OCI-LY1 (cell line): ENCODE measurements around the gene HPS1.

ENCODE experiments used
- H2AFZ ChIP-seq: fragments of 200-600 bp; sonication (generic), shearing (Covaris generic); 2 replicates; pipeline ENCODE4 v1.6.0; 2014; ENCODE audit warnings: antibody characterized with exemption, mild to moderate bottlenecking, low read length
- H3F3A ChIP-seq: fragments of 200-600 bp; sonication (generic), shearing (Covaris generic); 2 replicates; pipeline ENCODE4 v1.6.0; 2014; ENCODE audit warnings: mild to moderate bottlenecking, antibody characterized with exemption, low read length, moderate library complexity; ENCODE audit not compliant: insufficient read depth
- H3K27ac ChIP-seq: fragments of 200-600 bp; sonication (generic); 2 replicates; pipeline ENCODE4 v1.5.1; 2014; ENCODE audit warnings: low read length, mixed run types, mild to moderate bottlenecking, low read depth; ENCODE audit not compliant: poor library complexity, severe bottlenecking
- H3K27me3 ChIP-seq: fragments of 200-600 bp; sonication (generic); 2 replicates; pipeline ENCODE4 v1.6.0; 2014; ENCODE audit warnings: antibody characterized with exemption, mild to moderate bottlenecking, low read length, moderate library complexity; ENCODE audit not compliant: insufficient read depth
- H3K36me3 ChIP-seq: fragments of 200-600 bp; sonication (generic); 2 replicates; pipeline ENCODE4 v1.6.1; 2014; ENCODE audit warnings: mild to moderate bottlenecking, antibody characterized with exemption, low read length, moderate library complexity, mixed read lengths; ENCODE audit not compliant: insufficient read depth
- H3K4me1 ChIP-seq: fragments of 200-600 bp; sonication (generic); 2 replicates; pipeline ENCODE4 v1.5.1; 2014; ENCODE audit warnings: mild to moderate bottlenecking, low read length, moderate library complexity; ENCODE audit not compliant: insufficient read depth, severe bottlenecking
- H3K4me2 ChIP-seq: fragments of 200-600 bp; sonication (generic), shearing (Covaris generic); 2 replicates; pipeline ENCODE4 v1.6.1; 2014; ENCODE audit warnings: low read length
- H3K4me3 ChIP-seq: fragments of 200-600 bp; sonication (generic); 2 replicates; pipeline ENCODE4 v1.5.1; 2014; ENCODE audit warnings: low read length, low read depth, mild to moderate bottlenecking, mixed read lengths; ENCODE audit not compliant: poor library complexity, severe bottlenecking
- H3K79me2 ChIP-seq: fragments of 200-600 bp; shearing (Covaris generic); 2 replicates; pipeline ENCODE4 v1.6.1; 2016; ENCODE audit warnings: mixed run types, low read length, mixed read lengths; ENCODE audit not compliant: insufficient read depth
- H3K9ac ChIP-seq: fragments of 200-600 bp; sonication (generic), shearing (Covaris generic); 2 replicates; pipeline ENCODE4 v1.6.1; 2014; ENCODE audit warnings: mild to moderate bottlenecking, low read length, mixed read lengths
- H3K9me2 ChIP-seq: fragments of 200-600 bp; sonication (generic), shearing (Covaris generic); 2 replicates; pipeline ENCODE4 v1.6.1; 2014; ENCODE audit warnings: low read depth, mild to moderate bottlenecking, low read length, mixed read lengths
- H3K9me3 ChIP-seq: fragments of 200-600 bp; shearing (Covaris generic); 2 replicates; pipeline ENCODE4 v1.6.1; 2014; ENCODE audit warnings: low read length, mixed read lengths
- H4K20me1 ChIP-seq: fragments of 200-600 bp; sonication (generic), shearing (Covaris generic); 2 replicates; pipeline ENCODE4 v1.6.0; 2016; ENCODE audit warnings: mild to moderate bottlenecking, low read length; ENCODE audit not compliant: insufficient read depth
- EZH2 ChIP-seq: fragments of 200-600 bp; sonication (generic), shearing (Covaris generic); IDR thresholded peaks from 2 replicates; pipeline ENCODE4 v1.8.0; 2017; ENCODE audit warnings: borderline replicate concordance, mixed run types, mild to moderate bottlenecking, antibody characterized with exemption, low read length, moderate library complexity, mixed read lengths
- TF ChIP-seq, protein P1 (sequence below): fragments of 200-600 bp; sonication (generic), shearing (Covaris generic); IDR thresholded peaks from 2 replicates; pipeline ENCODE4 v1.5.1; 2017; ENCODE audit warnings: mild to moderate bottlenecking, antibody characterized with exemption, low read length, moderate library complexity, mixed read lengths

Gene HPS1

DNA sequence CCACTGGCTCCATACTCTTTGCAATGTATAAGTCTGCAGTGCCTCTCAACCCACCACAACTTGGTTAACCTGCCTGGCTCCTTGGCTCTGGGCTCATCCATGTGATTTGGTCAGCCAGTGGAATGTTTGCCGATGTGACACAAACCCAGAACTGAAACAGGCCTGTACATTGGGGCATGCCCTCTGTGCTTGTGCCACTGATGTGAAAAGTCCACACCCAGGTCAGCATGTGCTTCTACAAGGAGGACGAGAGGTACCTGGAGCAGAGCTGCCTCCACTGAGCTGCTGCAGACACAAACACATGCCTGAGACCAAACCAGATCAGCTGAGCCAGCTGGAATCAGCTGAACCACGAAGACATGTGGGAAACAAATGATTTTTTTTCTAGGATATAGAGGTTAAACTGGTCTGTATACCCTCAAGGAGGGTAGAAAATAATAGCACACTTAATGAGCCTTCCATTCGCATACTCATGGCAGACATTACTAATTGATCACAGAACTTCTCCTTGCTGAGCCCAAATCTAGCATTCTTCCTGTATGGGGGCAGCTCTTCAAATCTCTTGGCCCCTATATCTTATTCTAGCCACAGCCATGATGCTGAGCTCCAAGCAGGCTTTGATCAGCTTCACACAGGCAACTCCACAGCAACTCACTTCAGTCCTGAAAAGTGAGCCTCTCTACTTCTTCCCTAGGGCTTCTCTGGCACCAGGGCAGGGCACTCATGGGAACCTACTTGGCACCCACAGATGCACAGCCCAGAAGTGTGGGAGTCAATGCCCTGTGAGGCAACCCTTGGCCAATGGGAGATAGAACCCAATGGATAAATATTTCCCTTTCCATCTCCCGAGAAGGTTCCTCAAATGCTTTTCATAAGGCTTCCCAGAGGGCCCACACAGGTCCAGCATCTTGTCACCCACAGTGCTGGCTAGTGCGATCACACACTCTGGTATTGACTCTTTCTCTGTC, 50.4 kb downstream of the HPS1 start:
- Histone ChIP-seq H3K4me2 (no peak overlapping the region), H3K9me2 (no peaks in the 10 kb centered on the region), H4K20me1 (no peaks in the 10 kb centered on the region), H3K27me3 (no peaks in the 10 kb centered on the region), H3K36me3 (no peaks in the 10 kb centered on the region), H3K27ac (no peak overlapping the region), H3K79me2 (no peaks in the 10 kb centered on the region), H3K4me1 (peaks cover under 1% of the 10 kb centered on the region), H2AFZ (no peak overlapping the region), H3K9me3 (no peaks in the 10 kb centered on the region), H3K9ac (no peak overlapping the region), H3F3A (no peaks in the 10 kb centered on the region), H3K4me3 (no peak overlapping the region)
- TF ChIP-seq EZH2, result no peak
- TF ChIP-seq, protein P1, sequence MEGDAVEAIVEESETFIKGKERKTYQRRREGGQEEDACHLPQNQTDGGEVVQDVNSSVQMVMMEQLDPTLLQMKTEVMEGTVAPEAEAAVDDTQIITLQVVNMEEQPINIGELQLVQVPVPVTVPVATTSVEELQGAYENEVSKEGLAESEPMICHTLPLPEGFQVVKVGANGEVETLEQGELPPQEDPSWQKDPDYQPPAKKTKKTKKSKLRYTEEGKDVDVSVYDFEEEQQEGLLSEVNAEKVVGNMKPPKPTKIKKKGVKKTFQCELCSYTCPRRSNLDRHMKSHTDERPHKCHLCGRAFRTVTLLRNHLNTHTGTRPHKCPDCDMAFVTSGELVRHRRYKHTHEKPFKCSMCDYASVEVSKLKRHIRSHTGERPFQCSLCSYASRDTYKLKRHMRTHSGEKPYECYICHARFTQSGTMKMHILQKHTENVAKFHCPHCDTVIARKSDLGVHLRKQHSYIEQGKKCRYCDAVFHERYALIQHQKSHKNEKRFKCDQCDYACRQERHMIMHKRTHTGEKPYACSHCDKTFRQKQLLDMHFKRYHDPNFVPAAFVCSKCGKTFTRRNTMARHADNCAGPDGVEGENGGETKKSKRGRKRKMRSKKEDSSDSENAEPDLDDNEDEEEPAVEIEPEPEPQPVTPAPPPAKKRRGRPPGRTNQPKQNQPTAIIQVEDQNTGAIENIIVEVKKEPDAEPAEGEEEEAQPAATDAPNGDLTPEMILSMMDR, result no peak

DNA sequence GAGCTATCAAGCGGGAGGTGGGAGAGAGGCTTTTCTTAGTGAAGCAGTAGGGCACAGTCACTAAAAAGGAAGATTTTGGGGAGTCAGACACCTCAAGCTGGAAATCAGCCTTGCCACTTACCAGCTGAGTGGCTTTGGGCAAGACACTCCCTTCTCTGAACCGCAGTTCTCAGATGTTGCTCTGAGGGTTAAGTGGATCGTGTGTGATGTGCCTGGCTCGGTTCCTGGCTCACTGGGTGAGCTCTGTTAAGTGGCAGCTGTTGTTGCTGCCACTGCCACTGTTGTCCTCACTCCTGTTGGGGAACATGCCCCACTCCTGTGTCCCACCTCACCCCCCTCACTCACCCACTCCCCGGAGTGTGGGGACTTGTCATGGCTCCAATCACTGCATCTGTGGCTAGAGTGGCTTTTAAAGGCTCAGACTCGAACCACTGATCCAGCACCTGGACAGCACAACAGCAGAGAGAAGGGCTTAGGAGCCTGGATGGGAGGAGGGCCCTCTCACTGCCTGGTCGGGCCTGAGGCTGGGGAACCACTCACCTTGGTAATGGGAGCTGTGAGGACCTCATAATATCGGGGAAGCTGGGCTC, 51.8 kb downstream of the HPS1 start:
- Histone ChIP-seq H2AFZ (no peak overlapping the region), H3K27me3 (no peaks in the 10 kb centered on the region), H3K4me2 (no peak overlapping the region), H3K4me3 (no peak overlapping the region), H3K4me1 (peaks cover 4% of the 10 kb centered on the region), H3K79me2 (no peaks in the 10 kb centered on the region), H3K27ac (no peak overlapping the region), H3K9me3 (no peaks in the 10 kb centered on the region), H3K9me2 (no peaks in the 10 kb centered on the region), H3K9ac (no peak overlapping the region), H4K20me1 (no peaks in the 10 kb centered on the region), H3F3A (no peaks in the 10 kb centered on the region), H3K36me3 (no peaks in the 10 kb centered on the region)
- TF ChIP-seq, protein P1, result no peak
- TF ChIP-seq EZH2, result no peak

DNA sequence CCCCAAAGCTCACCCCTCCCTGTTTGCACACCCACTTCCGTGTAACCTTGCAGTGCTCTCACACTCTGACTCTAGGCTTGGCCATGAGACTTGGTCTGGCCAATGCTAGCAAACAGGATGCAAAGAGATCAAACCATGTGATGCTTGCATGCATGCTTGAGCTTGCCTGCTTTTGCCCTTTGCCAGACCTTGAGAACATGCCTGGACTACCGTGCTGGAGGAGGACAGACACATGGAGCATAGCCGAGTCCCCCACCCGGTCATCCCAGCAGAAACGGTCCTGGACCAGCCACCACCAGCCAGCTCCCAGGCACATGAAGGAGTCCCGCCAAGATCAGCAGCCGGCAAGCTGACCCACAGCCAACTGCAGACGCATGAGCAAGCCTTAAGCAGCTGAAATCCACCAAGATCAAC, 55.1 kb downstream of the HPS1 start:
- Histone ChIP-seq H3K4me1 (peaks cover 4% of the 10 kb centered on the region), H4K20me1 (no peaks in the 10 kb centered on the region), H3K79me2 (no peaks in the 10 kb centered on the region), H3K9me3 (no peaks in the 10 kb centered on the region), H3K9ac (no peak overlapping the region), H3K36me3 (no peaks in the 10 kb centered on the region), H3K27ac (no peak overlapping the region), H3K4me2 (no peak overlapping the region), H2AFZ (no peak overlapping the region), H3F3A (no peaks in the 10 kb centered on the region), H3K9me2 (no peaks in the 10 kb centered on the region), H3K4me3 (no peak overlapping the region), H3K27me3 (no peaks in the 10 kb centered on the region)
- TF ChIP-seq, protein P1, result no peak
- no peak for TF ChIP-seq EZH2
